Breast epithelium (tissue), 3 donors: ENCODE results near the gene CDCA3.

ENCODE experiments used
- CTCF ChIP-seq, 3 donors: fragments of 450-650 bp; IDR thresholded peaks; one replicate each; pipeline ENCODE4 v1.5.1; 2016 to 2017; ENCODE audit warnings: antibody characterized with exemption in 3 of 3, mild to moderate bottlenecking in 3 of 3, moderate library complexity in 3 of 3
- POLR2A ChIP-seq: fragments of 450-650 bp; IDR thresholded peaks from one replicate; pipeline ENCODE4 v1.6.1; 2016; ENCODE audit warnings: antibody characterized with exemption, mild to moderate bottlenecking, moderate library complexity

- TF ChIP-seq CTCF (IDR thresholded peaks at IDR 0.05), result no peak
- TF ChIP-seq POLR2A, result no peak
These were observed 10.8 kb downstream of the CDCA3 start for GRCh38 chr12:6840330-6840729.
